Panc1 (cell line): ENCODE results near the gene ZNF710. TPM values are rescaled to one million over a fixed set of nuclear protein-coding genes. Genes with fewer than 3 reads are reported as not detected.

ENCODE experiments used
- ATAC-seq: fragments of 200-7000 bp; cut with Tn5 transposase; 2 replicates; pipeline ENCODE4 v1.9.1; 2020; ENCODE audit warnings: mild to moderate bottlenecking, moderate library complexity
- BruUV-seq: library from RNA; stranded (reverse); fragments of 400-500 nt; replicated peaks from 2 replicates; lab custom pipeline; 2021; lab: Mats Ljungman, UMichigan
- CTCF ChIA-PET: fragments of 300-600 bp; sonication (Branson Sonifier 250); formaldehyde crosslinking; loops from one replicate; lab custom pipeline; 2022; ENCODE audit warnings: antibody characterized with exemption; lab: Charles Lee
- POLR2A ChIA-PET: fragments of 300-600 bp; sonication (Branson Sonifier 250); formaldehyde crosslinking; loops from one replicate; lab custom pipeline; 2022; ENCODE audit warnings: antibody characterized with exemption; lab: Charles Lee
- DNase-seq: peaks from one replicate; pipeline ENCODE4 v3.0.0-alpha.2; 2010; ENCODE audit warnings: low read depth, low spot score
- H3K27ac ChIP-seq: 2 replicates; pipeline ENCODE4 v1.5.1; 2011; ENCODE audit warnings: mild to moderate bottlenecking, low read length, inconsistent platforms
- H3K27me3 ChIP-seq: fragments of 200-500 bp; sonication (Bioruptor generic); 2 replicates; pipeline ENCODE4 v1.6.0; 2014; ENCODE audit warnings: low read length, inconsistent platforms; ENCODE audit not compliant: control insufficient read depth, insufficient read depth
- H3K36me3 ChIP-seq: fragments of 200-500 bp; sonication (Bioruptor generic); 2 replicates; pipeline ENCODE4 v1.5.1; 2014; ENCODE audit warnings: inconsistent platforms, mild to moderate bottlenecking, low read length, moderate library complexity; ENCODE audit not compliant: control insufficient read depth, insufficient read depth
- H3K4me1 ChIP-seq: 2 replicates; pipeline ENCODE4 v1.5.1; 2011; ENCODE audit warnings: inconsistent platforms, mild to moderate bottlenecking, low read length, moderate library complexity; ENCODE audit not compliant: control insufficient read depth, insufficient read depth
- H3K4me3 ChIP-seq, 2 experiments: 2 replicates each; pipeline ENCODE4 v1.5.1; 2011 to 2012; ENCODE audit warnings: low read depth in 2 of 2, low read length in 2 of 2, mild to moderate bottlenecking in 2 of 2, inconsistent platforms in 1 of 2, moderate library complexity in 1 of 2
- H3K9me3 ChIP-seq: fragments of 200-500 bp; sonication (Bioruptor generic); 2 replicates; pipeline ENCODE4 v1.5.1; 2014; ENCODE audit warnings: low read depth, mild to moderate bottlenecking, inconsistent platforms, low read length, moderate library complexity; ENCODE audit not compliant: control insufficient read depth, insufficient read depth
- CTCF ChIP-seq: fragments of 450-650 bp; IDR thresholded peaks from 2 replicates; pipeline ENCODE4 v1.5.1; 2017; ENCODE audit warnings: mild to moderate bottlenecking
- POLR2AphosphoS5 ChIP-seq: IDR thresholded peaks from 2 replicates; pipeline ENCODE4 v1.6.1; 2012; ENCODE audit warnings: mild to moderate bottlenecking, low read depth, low read length, moderate library complexity
- REST ChIP-seq, 2 experiments: IDR thresholded peaks; 2 replicates each; pipeline ENCODE4 v1.6.1; 2011 to 2012; ENCODE audit warnings: low read depth in 2 of 2, control low read depth in 1 of 2, low read length in 1 of 2, mild to moderate bottlenecking in 1 of 2, moderate library complexity in 1 of 2; ENCODE audit not compliant: insufficient read depth in 1 of 2
- SIN3A ChIP-seq: IDR thresholded peaks from 2 replicates; pipeline ENCODE4 v1.6.1; 2012; ENCODE audit warnings: low read depth, mild to moderate bottlenecking, low read length, moderate library complexity, borderline replicate concordance; ENCODE audit not compliant: insufficient read depth
- TCF7L2 ChIP-seq: IDR thresholded peaks from 2 replicates; pipeline ENCODE4 v1.6.1; 2011; ENCODE audit warnings: mild to moderate bottlenecking, low read depth, low read length, inconsistent platforms
- in situ Hi-C: cut with HindIII; loops from 2 replicates; pipeline ENCODE4 v1.10.0; 2016; ENCODE audit warnings: low sequenced_read_pairs, low pct_unique_long_range_greater_than_20kb
- intact Hi-C: fragments of 100-400 bp; cut with micrococcal nuclease; formaldehyde crosslinking; loops from one replicate; pipeline ENCODE4 v1.10.0; 2022; ENCODE audit not compliant: unreplicated experiment
- total RNA-seq: library from RNA; stranded (reverse); gene quantifications from one replicate; pipeline ENCODE4 v1.2.1, GENCODE V29; 2021; ENCODE audit not compliant: unreplicated experiment

Gene ZNF710
- total RNA-seq, 1 experiment from 2014 or later: 15.8 TPM

GRCh38 chr15:89985111-89985510, 16.0 kb upstream of the ZNF710 start:
- H3K27me3 ChIP-seq: no peaks in the 10 kb centered on the region
- H3K36me3 ChIP-seq: no peaks in the 10 kb centered on the region
- ATAC-seq (no peak), DNase-seq (no peak)
- no peaks in the 10 kb centered on the region for H3K9me3 ChIP-seq
- H3K4me1 ChIP-seq: no peaks in the 10 kb centered on the region
- H3K27ac ChIP-seq: no peak overlapping the region
- ChIA-PET CTCF (no interaction called here), POLR2A (no interaction called here)
- intact Hi-C loops (no loop called here), in situ Hi-C loops (no loop called here)
- H3K4me3 ChIP-seq: no peak overlapping the region
- no TSS peak for BruUV-seq
- TF ChIP-seq TCF7L2: no peak
- TF ChIP-seq REST (IDR thresholded peaks at IDR 0.05; ENCODE audit: insufficient read depth in 1 of 2, low read depth in 2 of 2, low read length in 1 of 2): no peak
- TF ChIP-seq CTCF: no peak
- TF ChIP-seq POLR2AphosphoS5: no peak
- no peak for TF ChIP-seq SIN3A

DNA sequence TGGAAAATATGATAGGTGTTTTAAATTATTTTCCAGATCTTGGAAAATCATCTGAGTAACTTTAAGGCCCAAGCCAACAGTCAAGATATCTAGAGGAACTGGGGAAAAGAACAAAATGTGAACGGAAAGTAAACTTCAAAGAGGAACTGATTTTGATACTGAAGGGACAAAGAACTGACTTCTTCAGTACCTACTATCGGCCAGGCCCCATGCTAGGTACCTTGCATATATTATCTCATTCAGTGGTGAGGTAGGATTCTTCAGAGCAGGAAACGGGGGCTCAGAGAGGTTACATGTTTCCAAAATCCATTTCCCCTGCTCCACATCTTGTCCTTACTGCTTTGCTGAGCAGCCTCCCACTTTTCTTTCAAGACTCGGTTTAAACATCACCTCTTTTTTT, 9.8 kb upstream of the ZNF710 start:
- ChIA-PET POLR2A (no interaction called here), CTCF (no interaction called here)
- Histone ChIP-seq H3K9me3 (no peaks in the 10 kb centered on the region), H3K27me3 (no peaks in the 10 kb centered on the region), H3K4me3 (no peak overlapping the region), H3K4me1 (0 out of 2 replicates have a peak, but pooled peaks cover under 1% of the 10 kb centered on the region), H3K27ac (no peak overlapping the region), H3K36me3 (no peaks in the 10 kb centered on the region)
- DNase-seq: no peak
- intact Hi-C loops (no loop called here), in situ Hi-C loops (no loop called here)
- no peak for ATAC-seq
- no TSS peak for BruUV-seq
- TF ChIP-seq SIN3A (no peak), POLR2AphosphoS5 (no peak), CTCF (no peak), TCF7L2 (no peak), REST (IDR thresholded peaks at IDR 0.05; ENCODE audit: insufficient read depth in 1 of 2, low read depth in 2 of 2, low read length in 1 of 2) (no peak)
